Thyroid gland (tissue), 4 donors: Measurements from ENCODE around the gene ZC3H18.

Experiments used
- CTCF ChIP-seq, 6 experiments: fragments of 200-600 bp in 3 of 6; fragments of 450-650 bp in 3 of 6; sonication (generic) in 3 of 6; IDR thresholded peaks; one replicate each; pipeline ENCODE4 v1.5.1; 2016 to 2019; ENCODE audit warnings: antibody characterized with exemption in 6 of 6, mild to moderate bottlenecking in 2 of 6, inconsistent platforms in 1 of 6, moderate library complexity in 1 of 6
- POLR2A ChIP-seq, 2 donors: fragments of 450-650 bp; IDR thresholded peaks; one replicate each; pipeline ENCODE4 v1.6.1; 2017; ENCODE audit warnings: antibody characterized with exemption in 2 of 2, mild to moderate bottlenecking in 2 of 2, moderate library complexity in 1 of 2

GRCh38 chr16:88680554-88681083 is 110.4 kb downstream of the ZC3H18 start:
- TF ChIP-seq CTCF (IDR thresholded peaks at IDR 0.05) (no peak), POLR2A (IDR thresholded peaks at IDR 0.05) (no peak)
